GM12878 (cell line): ENCODE measurements around the gene STK11. TPM values are rescaled to one million over a fixed set of nuclear protein-coding genes. Genes with fewer than 3 reads are reported as not detected.

Experiments used
- CBX5 ChIP-seq: sonication (generic); IDR thresholded peaks from 2 replicates; pipeline ENCODE4 v1.6.1; 2016; ENCODE audit warnings: low read depth, moderate library complexity, mild to moderate bottlenecking, inconsistent platforms
- CHD4 ChIP-seq: fragments of 200-600 bp; sonication (generic); IDR thresholded peaks from 2 replicates; pipeline ENCODE4 v1.6.1; 2016; ENCODE audit warnings: mild to moderate bottlenecking
- CREB1 ChIP-seq: IDR thresholded peaks from 2 replicates; pipeline ENCODE4 v1.6.1; 2012; ENCODE audit warnings: low read depth, mild to moderate bottlenecking, inconsistent platforms
- DPF2 ChIP-seq: fragments of 450-650 bp; IDR thresholded peaks from 2 replicates; pipeline ENCODE4 v1.6.1; 2017; ENCODE audit warnings: mild to moderate bottlenecking
- FOXK2 ChIP-seq: fragments of 450-650 bp; IDR thresholded peaks from 2 replicates; pipeline ENCODE4 v1.6.1; 2017; ENCODE audit warnings: mild to moderate bottlenecking, moderate library complexity
- FOXM1 ChIP-seq: IDR thresholded peaks from 2 replicates; pipeline ENCODE4 v1.6.1; 2012; ENCODE audit warnings: low read depth, mild to moderate bottlenecking, inconsistent platforms, low read length, moderate library complexity
- HDGF ChIP-seq: fragments of 450-650 bp; IDR thresholded peaks from 2 replicates; pipeline ENCODE4 v1.6.1; 2016; ENCODE audit warnings: antibody characterized with exemption
- IKZF2 ChIP-seq, 2 experiments: fragments of 450-650 bp; IDR thresholded peaks; 2 replicates each; pipeline ENCODE4 v1.6.1; 2017; ENCODE audit warnings: mild to moderate bottlenecking in 2 of 2, moderate library complexity in 2 of 2
- KLF5 ChIP-seq: fragments of 450-650 bp; IDR thresholded peaks from 2 replicates; pipeline ENCODE4 v1.6.1; 2014; ENCODE audit warnings: mild to moderate bottlenecking; ENCODE audit not compliant: partially characterized antibody
- MXI1 ChIP-seq: fragments of 150-350 bp; IDR thresholded peaks from 2 replicates; pipeline ENCODE4 v1.6.1; 2011; ENCODE audit warnings: low read depth, mild to moderate bottlenecking, inconsistent platforms, low read length, improper control_type of control experiment
- MYC ChIP-seq: IDR thresholded peaks from 2 replicates; pipeline ENCODE4 v1.6.1; 2011; ENCODE audit warnings: mild to moderate bottlenecking, low read length, moderate library complexity, inconsistent platforms; ENCODE audit not compliant: insufficient read depth, insufficient replicate concordance, insufficient read length, severe bottlenecking
- NR2C2 ChIP-seq: IDR thresholded peaks from 2 replicates; pipeline ENCODE4 v1.6.1; 2011; ENCODE audit warnings: borderline replicate concordance, low read depth; ENCODE audit not compliant: control insufficient read depth, insufficient read length
- PML ChIP-seq: IDR thresholded peaks from 2 replicates; pipeline ENCODE4 v1.6.1; 2012; ENCODE audit warnings: low read length, inconsistent platforms
- SIX5 ChIP-seq: IDR thresholded peaks from 2 replicates; pipeline ENCODE4 v1.6.1; 2011; ENCODE audit warnings: mild to moderate bottlenecking, low read depth, low read length, moderate library complexity; ENCODE audit not compliant: severe bottlenecking
- SMAD5 ChIP-seq: IDR thresholded peaks from 2 replicates; pipeline ENCODE4 v1.6.1; 2016; ENCODE audit warnings: antibody characterized with exemption, low read depth
- SREBF2 ChIP-seq: IDR thresholded peaks from 2 replicates; pipeline ENCODE4 v1.6.1; 2012; ENCODE audit warnings: mild to moderate bottlenecking, low read length
- SUZ12 ChIP-seq: fragments of 200-600 bp; sonication (generic); IDR thresholded peaks from one replicate; pipeline ENCODE4 v1.6.1; 2018; ENCODE audit warnings: antibody characterized with exemption, mild to moderate bottlenecking; ENCODE audit not compliant: unreplicated experiment
- TAF1 ChIP-seq: IDR thresholded peaks from 2 replicates; pipeline ENCODE4 v1.6.1; 2011; ENCODE audit warnings: mild to moderate bottlenecking, low read depth, low read length, borderline replicate concordance
- WRNIP1 ChIP-seq: IDR thresholded peaks from 2 replicates; pipeline ENCODE4 v1.6.1; 2011; ENCODE audit warnings: low read depth, low read length, improper control_type of control experiment, borderline replicate concordance
- ZNF384 ChIP-seq: IDR thresholded peaks from 2 replicates; pipeline ENCODE4 v1.6.1; 2012; ENCODE audit warnings: low read depth, mild to moderate bottlenecking, low read length, improper control_type of control experiment, borderline replicate concordance
- ZSCAN29 ChIP-seq: fragments of 450-650 bp; IDR thresholded peaks from 2 replicates; pipeline ENCODE4 v1.6.1; 2017; ENCODE audit warnings: mild to moderate bottlenecking, moderate library complexity
- polyA plus RNA-seq, 11 experiments: library from polyadenylated mRNA; depleted of rRNA in 4 of 11; unstranded in 6 of 11; stranded (reverse) in 5 of 11; fragments of >200 nt; fragmentation: Nextera tagmentation in 4 of 11; fragmentation: Illumina TruSeq in 1 of 11; extraction: Ambion mirVana in 4 of 11; extraction: Trizol in 1 of 11; gene quantifications; 1 replicate in 1 of 11; 2 replicates in 10 of 11; pipeline versions ENCODE4 v1.2.1 to v1.2.3, GENCODE V29; 2011 to 2016; ENCODE audit warnings: inconsistent platforms in 2 of 11, missing spikeins in 2 of 11, low read depth in 1 of 11
- total RNA-seq, 4 experiments: library from RNA; depleted of rRNA in 3 of 4; stranded (reverse); fragments of >200 nt in 3 of 4; fragmentation: Illumina TruSeq in 1 of 4; extraction: Trizol in 1 of 4; gene quantifications; 2 replicates each; pipeline versions ENCODE4 v1.2.1 to v1.2.3, GENCODE V29; 2013 to 2021
- TF ChIP-seq, protein P1 (sequence below): IDR thresholded peaks from 2 replicates; pipeline ENCODE4 v1.6.1; 2012; ENCODE audit warnings: low read depth, low read length, improper control_type of control experiment
- TF ChIP-seq, protein P2 (sequence below): IDR thresholded peaks from 2 replicates; pipeline ENCODE4 v1.6.1; 2011; ENCODE audit warnings: low read depth, mild to moderate bottlenecking, low read length, moderate library complexity, borderline replicate concordance; ENCODE audit errors: extremely low read depth
- TF ChIP-seq, protein P3 (sequence below): fragments of 450-650 bp; conservative IDR thresholded peaks from 2 replicates; pipeline ENCODE4 v1.6.1; 2017; ENCODE audit warnings: mild to moderate bottlenecking, moderate library complexity
- TF ChIP-seq, protein P4 (sequence below): fragments of 150-350 bp; IDR thresholded peaks from 2 replicates; pipeline ENCODE4 v1.6.1; 2016; ENCODE audit warnings: low read depth, low read length

STK11 gene
- total and polyA plus RNA-seq, 10 of the 15 experiments (the other 5 are each of a cell fraction or from before 2014, with no cell fraction given) = 0.33 to 71.0 (median 23.8) TPM

DNA sequence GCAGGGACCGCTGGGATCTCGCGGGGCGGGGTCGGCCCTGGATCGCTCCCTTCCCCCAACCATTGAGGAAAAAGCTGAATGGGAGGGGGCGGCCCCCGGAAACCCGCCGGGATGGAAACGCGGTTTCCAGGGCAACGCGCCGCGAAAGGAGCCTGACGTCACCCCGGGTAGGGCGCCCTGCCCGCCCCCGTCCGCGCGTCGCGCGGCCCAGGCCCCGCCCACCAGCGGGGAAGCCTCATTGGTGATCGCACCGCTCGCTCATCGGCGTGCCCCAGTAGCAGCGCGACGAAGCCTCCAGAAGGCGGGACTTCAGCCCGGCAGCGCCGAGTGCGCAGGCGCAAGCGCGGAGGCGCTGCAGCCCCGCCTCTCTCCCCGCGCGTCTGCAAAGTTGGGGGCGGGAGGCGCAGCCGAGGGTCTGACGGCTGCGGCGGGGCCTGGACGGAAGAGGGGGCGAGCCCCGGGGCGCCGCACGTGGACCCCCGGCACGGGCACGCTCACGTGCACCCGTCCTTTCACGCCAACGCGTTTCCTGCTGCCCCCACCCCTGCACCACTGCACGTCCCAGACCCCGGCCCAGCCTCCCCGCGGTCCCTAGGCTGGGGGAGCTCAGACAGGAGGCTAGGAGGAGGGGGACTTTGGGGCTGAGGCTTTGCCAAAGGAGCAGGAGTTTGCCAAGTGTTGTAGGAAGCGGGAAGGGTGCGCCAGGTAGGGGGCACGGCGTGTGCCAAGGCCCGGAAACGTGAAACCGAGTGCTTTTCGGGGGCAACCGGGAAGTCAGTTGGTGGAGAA lies 55.4 kb downstream of the STK11 start (continued):
- TF ChIP-seq CBX5 = no peak
- no peak for TF ChIP-seq SREBF2
- no peak for TF ChIP-seq HDGF
- TF ChIP-seq MXI1 = peak; percentile 46; the same call in 1 of the 2 replicates
- no peak for TF ChIP-seq CHD4
- TF ChIP-seq, protein P1, sequence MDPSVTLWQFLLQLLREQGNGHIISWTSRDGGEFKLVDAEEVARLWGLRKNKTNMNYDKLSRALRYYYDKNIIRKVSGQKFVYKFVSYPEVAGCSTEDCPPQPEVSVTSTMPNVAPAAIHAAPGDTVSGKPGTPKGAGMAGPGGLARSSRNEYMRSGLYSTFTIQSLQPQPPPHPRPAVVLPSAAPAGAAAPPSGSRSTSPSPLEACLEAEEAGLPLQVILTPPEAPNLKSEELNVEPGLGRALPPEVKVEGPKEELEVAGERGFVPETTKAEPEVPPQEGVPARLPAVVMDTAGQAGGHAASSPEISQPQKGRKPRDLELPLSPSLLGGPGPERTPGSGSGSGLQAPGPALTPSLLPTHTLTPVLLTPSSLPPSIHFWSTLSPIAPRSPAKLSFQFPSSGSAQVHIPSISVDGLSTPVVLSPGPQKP = no peak
- TF ChIP-seq KLF5 = no peak
- no peak for TF ChIP-seq ZSCAN29
- TF ChIP-seq CREB1 = no peak
- no peak for TF ChIP-seq TAF1
- no peak for TF ChIP-seq FOXM1
- no peak for TF ChIP-seq PML
- no peak; a peak in 1 of 4 replicates for TF ChIP-seq IKZF2 (IDR thresholded peaks at IDR 0.05)
- TF ChIP-seq SIX5 = peak; percentile 5
- TF ChIP-seq, protein P2, sequence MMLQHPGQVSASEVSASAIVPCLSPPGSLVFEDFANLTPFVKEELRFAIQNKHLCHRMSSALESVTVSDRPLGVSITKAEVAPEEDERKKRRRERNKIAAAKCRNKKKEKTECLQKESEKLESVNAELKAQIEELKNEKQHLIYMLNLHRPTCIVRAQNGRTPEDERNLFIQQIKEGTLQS = no peak
- TF ChIP-seq, protein P3, sequence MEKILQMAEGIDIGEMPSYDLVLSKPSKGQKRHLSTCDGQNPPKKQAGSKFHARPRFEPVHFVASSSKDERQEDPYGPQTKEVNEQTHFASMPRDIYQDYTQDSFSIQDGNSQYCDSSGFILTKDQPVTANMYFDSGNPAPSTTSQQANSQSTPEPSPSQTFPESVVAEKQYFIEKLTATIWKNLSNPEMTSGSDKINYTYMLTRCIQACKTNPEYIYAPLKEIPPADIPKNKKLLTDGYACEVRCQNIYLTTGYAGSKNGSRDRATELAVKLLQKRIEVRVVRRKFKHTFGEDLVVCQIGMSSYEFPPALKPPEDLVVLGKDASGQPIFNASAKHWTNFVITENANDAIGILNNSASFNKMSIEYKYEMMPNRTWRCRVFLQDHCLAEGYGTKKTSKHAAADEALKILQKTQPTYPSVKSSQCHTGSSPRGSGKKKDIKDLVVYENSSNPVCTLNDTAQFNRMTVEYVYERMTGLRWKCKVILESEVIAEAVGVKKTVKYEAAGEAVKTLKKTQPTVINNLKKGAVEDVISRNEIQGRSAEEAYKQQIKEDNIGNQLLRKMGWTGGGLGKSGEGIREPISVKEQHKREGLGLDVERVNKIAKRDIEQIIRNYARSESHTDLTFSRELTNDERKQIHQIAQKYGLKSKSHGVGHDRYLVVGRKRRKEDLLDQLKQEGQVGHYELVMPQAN = peak; percentile 62; the same call in 1 of the 2 replicates
- no peak for TF ChIP-seq FOXK2
- TF ChIP-seq MYC = no peak
- TF ChIP-seq NR2C2 = no peak
- TF ChIP-seq ZNF384 = no peak
- no peak for TF ChIP-seq WRNIP1
- TF ChIP-seq SMAD5 = no peak
- TF ChIP-seq DPF2 = peak; percentile 98
- TF ChIP-seq SUZ12 = no peak
- TF ChIP-seq, protein P4, sequence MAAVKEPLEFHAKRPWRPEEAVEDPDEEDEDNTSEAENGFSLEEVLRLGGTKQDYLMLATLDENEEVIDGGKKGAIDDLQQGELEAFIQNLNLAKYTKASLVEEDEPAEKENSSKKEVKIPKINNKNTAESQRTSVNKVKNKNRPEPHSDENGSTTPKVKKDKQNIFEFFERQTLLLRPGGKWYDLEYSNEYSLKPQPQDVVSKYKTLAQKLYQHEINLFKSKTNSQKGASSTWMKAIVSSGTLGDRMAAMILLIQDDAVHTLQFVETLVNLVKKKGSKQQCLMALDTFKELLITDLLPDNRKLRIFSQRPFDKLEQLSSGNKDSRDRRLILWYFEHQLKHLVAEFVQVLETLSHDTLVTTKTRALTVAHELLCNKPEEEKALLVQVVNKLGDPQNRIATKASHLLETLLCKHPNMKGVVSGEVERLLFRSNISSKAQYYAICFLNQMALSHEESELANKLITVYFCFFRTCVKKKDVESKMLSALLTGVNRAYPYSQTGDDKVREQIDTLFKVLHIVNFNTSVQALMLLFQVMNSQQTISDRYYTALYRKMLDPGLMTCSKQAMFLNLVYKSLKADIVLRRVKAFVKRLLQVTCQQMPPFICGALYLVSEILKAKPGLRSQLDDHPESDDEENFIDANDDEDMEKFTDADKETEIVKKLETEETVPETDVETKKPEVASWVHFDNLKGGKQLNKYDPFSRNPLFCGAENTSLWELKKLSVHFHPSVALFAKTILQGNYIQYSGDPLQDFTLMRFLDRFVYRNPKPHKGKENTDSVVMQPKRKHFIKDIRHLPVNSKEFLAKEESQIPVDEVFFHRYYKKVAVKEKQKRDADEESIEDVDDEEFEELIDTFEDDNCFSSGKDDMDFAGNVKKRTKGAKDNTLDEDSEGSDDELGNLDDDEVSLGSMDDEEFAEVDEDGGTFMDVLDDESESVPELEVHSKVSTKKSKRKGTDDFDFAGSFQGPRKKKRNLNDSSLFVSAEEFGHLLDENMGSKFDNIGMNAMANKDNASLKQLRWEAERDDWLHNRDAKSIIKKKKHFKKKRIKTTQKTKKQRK = no peak
